Hair follicular keratinocyte (primary cell): ENCODE measurements around the gene EFNA2. TPM values are rescaled to one million over a fixed set of nuclear protein-coding genes. Genes with fewer than 3 reads are reported as not detected.

Experiments used
- total RNA-seq: library from RNA; depleted of rRNA; stranded (reverse); fragments of >200 nt; gene quantifications from 2 replicates; pipeline ENCODE4 v1.2.3, GENCODE V29; 2015

The EFNA2 gene
- not detected in 2 replicates for total RNA-seq

GRCh38 chr19:1285737-1286360, at the start of gene EFNA2:
EFNA2 (plus strand) TSS chr19:1285873; CDS start chr19:1286169, 296 bp downstream.

GRCh38 chr19:1237754-1238368, 47.8 kb upstream of the EFNA2 start, which contains the start of gene CBARP:
CBARP (minus strand) TSS chr19:1238005; CDS start chr19:1236100, 1,905 bp downstream.

GRCh38 chr19:1241417-1242095, 44.1 kb upstream of the EFNA2 start, which contains the start of gene ATP5F1D:
ATP5F1D (plus strand) TSS chr19:1241751; CDS start chr19:1241851, 100 bp downstream.

GRCh38 chr19:1248139-1248785, 37.4 kb upstream of the EFNA2 start, which contains the start of gene MIDN:
MIDN (plus strand) TSS chr19:1248583; CDS start chr19:1250297, 1,714 bp downstream.

DNA sequence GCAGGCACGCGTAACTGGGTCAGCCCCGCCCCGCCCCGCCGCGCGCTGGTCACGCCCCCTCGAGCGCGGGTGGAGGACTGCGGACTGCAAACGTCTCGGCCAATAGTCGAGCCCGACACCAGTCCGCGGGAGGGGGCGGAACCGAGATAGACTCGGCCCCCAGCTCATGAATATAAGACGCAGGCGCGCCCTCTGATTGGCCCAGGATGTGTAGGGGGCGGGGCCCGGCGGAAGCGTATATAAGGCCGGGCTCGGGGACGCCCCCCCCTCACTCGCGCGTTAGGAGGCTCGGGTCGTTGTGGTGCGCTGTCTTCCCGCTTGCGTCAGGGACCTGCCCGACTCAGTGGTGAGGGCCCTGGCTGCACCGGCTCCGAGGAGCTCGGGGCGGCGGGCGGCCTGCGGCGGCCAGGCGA, 16.6 kb upstream of the EFNA2 start, which contains the start of gene CIRBP:
Gene CIRBP, plus strand, starts transcription at position 268 of the 413 bp plus-strand sequence. CDS start 1,602 bp downstream, outside the sequence.

GRCh38 chr19:1275260-1275975, 10.3 kb upstream of the EFNA2 start, which contains the start of gene FAM174C:
FAM174C (plus strand) TSS chr19:1275530; CDS start chr19:1275550, 20 bp downstream.

Other genes with a start within 250 kb of the EFNA2 start
- 14.0 and 24.3 TPM in 2 replicates for gene ABCA7, start 245.8 kb upstream of the EFNA2 start, total RNA-seq
- gene ARHGAP45, start 218.7 kb upstream of the EFNA2 start, total RNA-seq = 3.2 and 5.4 TPM in 2 replicates
- gene POLR2E, start 190.5 kb upstream of the EFNA2 start, total RNA-seq = 125 and 242 TPM in 2 replicates
- 302 and 333 TPM in 2 replicates for gene GPX4, start 181.9 kb upstream of the EFNA2 start, total RNA-seq
- 47.8 and 61.4 TPM in 2 replicates for gene SBNO2, start 111.6 kb upstream of the EFNA2 start, total RNA-seq
- gene STK11, start 80.1 kb upstream of the EFNA2 start, total RNA-seq = 70.8 and 101 TPM in 2 replicates
- 2.8 and 6.2 TPM in 2 replicates for gene CBARP, start 47.9 kb upstream of the EFNA2 start, total RNA-seq
- 90.0 and 106 TPM in 2 replicates for gene ATP5F1D, start 44.1 kb upstream of the EFNA2 start, total RNA-seq
- gene MIDN, start 37.3 kb upstream of the EFNA2 start, total RNA-seq = 17.1 and 30.5 TPM in 2 replicates
- 166 and 172 TPM in 2 replicates for gene CIRBP, start 16.5 kb upstream of the EFNA2 start, total RNA-seq
- 65.4 and 81.1 TPM in 2 replicates for gene FAM174C, start 10.3 kb upstream of the EFNA2 start, total RNA-seq
- gene NDUFS7, start 98.0 kb downstream of the EFNA2 start, total RNA-seq = 161 and 201 TPM in 2 replicates
- 5.2 and 6.9 TPM in 2 replicates for gene GAMT, start 115.7 kb downstream of the EFNA2 start, total RNA-seq
- gene DAZAP1, start 121.7 kb downstream of the EFNA2 start, total RNA-seq = 84.1 and 126 TPM in 2 replicates
- gene RPS15, start 152.5 kb downstream of the EFNA2 start, total RNA-seq = 1,980 and 2,817 TPM in 2 replicates
- under 0.01 and 0.08 TPM in 2 replicates for gene APC2, start 164.2 kb downstream of the EFNA2 start, total RNA-seq
- gene C19orf25, start 193.3 kb downstream of the EFNA2 start, total RNA-seq = 37.1 and 39.1 TPM in 2 replicates
- 1.0 and 1.1 TPM in 2 replicates for gene PCSK4, start 204.5 kb downstream of the EFNA2 start, total RNA-seq
- 2.0 and 2.7 TPM in 2 replicates for gene REEP6, start 205.3 kb downstream of the EFNA2 start, total RNA-seq
- 2.7 and 11.0 TPM in 2 replicates for gene ADAMTSL5, start 227.1 kb downstream of the EFNA2 start, total RNA-seq
- not detected in 2 replicates for gene PLK5, start 238.2 kb downstream of the EFNA2 start, total RNA-seq